Activated naive CD4-positive, alpha-beta T cell treated with anti-CD3 and anti-CD28 coated beads for 36 hours (primary cell): ENCODE data around the gene PLSCR2. TPM values are rescaled to one million over a fixed set of nuclear protein-coding genes. Genes with fewer than 3 reads are reported as not detected.

Experiments
- CTCF ChIA-PET: fragments of 350-600 bp; sonication (Branson Sonifier 250); formaldehyde crosslinking; loops from one replicate; lab custom pipeline; 2021; ENCODE audit warnings: antibody characterized with exemption; lab: Charles Lee
- DNase-seq: peaks from one replicate; pipeline ENCODE4 v3.0.0-alpha.2; 2020
- H3K27ac Mint-ChIP-seq: one replicate; pipeline ENCODE4 v1.8.0; 2021; ENCODE audit warnings: mild to moderate bottlenecking, mixed read lengths
- H3K27me3 Mint-ChIP-seq: one replicate; pipeline ENCODE4 v1.8.0; 2021; ENCODE audit warnings: low read depth, mixed read lengths
- H3K36me3 Mint-ChIP-seq: one replicate; pipeline ENCODE4 v1.8.0; 2021; ENCODE audit warnings: low read depth, mixed read lengths
- H3K4me1 Mint-ChIP-seq: one replicate; pipeline ENCODE4 v1.8.0; 2021; ENCODE audit warnings: low read depth, mixed read lengths
- H3K4me3 Mint-ChIP-seq: one replicate; pipeline ENCODE4 v1.8.0; 2021; ENCODE audit warnings: mild to moderate bottlenecking, moderate library complexity, mixed read lengths
- H3K9me3 Mint-ChIP-seq: one replicate; pipeline ENCODE4 v1.8.0; 2021; ENCODE audit warnings: mixed read lengths
- intact Hi-C: fragments of 100-400 bp; cut with micrococcal nuclease; formaldehyde crosslinking; loops from one replicate; pipeline ENCODE4 v1.15.1; 2023
- total RNA-seq, 2 experiments: library from RNA; stranded (reverse); gene quantifications; one replicate each; pipeline ENCODE4 v1.2.3, GENCODE V29; 2021

The PLSCR2 gene, protein sequence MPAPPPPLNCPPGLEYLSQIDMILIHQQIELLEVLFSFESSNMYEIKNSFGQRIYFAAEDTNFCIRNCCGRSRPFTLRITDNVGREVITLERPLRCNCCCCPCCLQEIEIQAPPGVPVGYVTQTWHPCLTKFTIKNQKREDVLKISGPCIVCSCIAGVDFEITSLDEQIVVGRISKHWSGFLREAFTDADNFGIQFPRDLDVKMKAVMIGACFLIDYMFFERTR
- not detected for total RNA-seq

GRCh38 chr3:146469150-146470017, at the start of gene PLSCR2:
TSS of gene PLSCR2 (minus strand) at chr3:146469561. CDS start at chr3:146459904, 9,657 bp downstream.
- intact Hi-C loops: loop anchor here (1.0 kb wide), 3 partner anchors 29 to 75 kb away; partner anchors contain the start of gene PLSCR1
- H3K4me3 Mint-ChIP-seq: peak within 1 kb of the TSS; percentile 73
- peaks cover 2% of the 10 kb centered on the region for H3K4me1 Mint-ChIP-seq
- no peaks in the 10 kb centered on the region for H3K27me3 Mint-ChIP-seq
- H3K27ac Mint-ChIP-seq: peak within 1 kb of the TSS; percentile 78
- no peaks in the 10 kb centered on the region for H3K36me3 Mint-ChIP-seq
- H3K9me3 Mint-ChIP-seq: no peaks in the 10 kb centered on the region
- CTCF ChIA-PET: interaction anchor here (0.6 to 1.0 kb wide), 2 partner anchors 121 to 172 kb away, joined by 3 read pairs; no protein-coding TSS in a partner anchor
- peak; percentile 81 for DNase-seq

DNA sequence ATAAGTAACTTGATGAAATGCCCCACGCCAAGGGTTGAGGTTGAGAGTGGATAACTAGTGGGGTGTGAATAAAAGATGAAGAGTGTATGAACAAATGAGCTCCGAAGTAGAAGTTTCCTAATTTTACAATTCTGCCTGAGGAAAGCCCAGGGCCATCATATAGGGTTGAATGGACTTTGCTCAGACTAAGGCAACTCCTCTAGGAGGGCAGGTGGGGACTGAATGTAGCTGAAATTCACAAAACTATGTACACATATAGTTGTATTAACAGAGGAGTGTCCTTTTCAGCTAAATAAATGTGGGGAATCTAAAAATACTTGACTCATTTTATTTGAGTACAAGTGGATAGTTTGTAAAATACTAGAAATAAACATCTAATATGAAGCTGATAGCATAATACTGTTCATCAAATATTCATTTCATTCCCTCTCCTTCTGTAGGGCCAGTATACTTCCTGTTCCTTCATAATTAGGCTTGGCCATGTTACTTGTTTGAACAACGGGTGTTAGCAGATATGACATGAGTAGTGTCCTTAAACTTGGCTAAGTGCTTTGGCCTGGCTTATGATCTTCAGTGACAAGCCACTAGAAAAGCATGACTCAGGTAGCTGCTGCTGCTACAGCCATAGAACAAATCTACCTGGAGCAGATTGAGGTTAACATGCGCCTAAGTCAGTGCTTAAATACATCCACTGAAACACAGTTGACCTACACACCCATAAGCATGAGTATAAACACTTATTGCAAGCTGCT, 48.5 kb upstream of the PLSCR2 start:
- H3K9me3 Mint-ChIP-seq: no peaks in the 10 kb centered on the region

DNA sequence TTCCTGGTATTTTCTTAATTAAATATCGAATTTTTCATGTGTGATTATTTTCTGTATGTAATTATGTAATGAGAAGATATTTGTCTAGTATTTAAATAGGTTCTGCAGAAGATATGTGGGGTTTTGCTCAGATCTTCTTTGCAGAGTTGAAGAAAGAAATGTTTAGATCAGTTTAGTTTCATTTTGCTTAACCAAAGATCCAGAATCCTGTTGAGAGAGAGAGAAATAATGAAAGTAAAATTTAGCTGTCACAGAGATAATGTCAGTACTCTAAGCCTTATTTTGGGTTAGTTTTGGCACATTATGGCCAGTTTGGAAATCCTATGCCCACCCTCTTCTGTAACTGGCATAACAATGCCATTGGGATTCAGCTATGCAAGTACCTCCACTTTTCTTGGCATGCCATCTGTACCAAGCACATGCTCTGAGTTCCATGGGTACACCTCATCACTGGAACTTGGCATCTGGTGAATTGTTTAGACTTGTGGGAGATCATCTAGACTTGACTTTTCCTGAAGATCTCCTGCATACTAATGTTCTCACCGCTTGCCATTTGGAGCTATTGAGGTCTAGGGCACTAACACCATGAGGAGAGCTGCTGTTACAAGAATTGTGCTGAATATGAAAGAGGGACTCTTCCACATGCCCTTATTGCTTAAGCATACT, 44.2 kb upstream of the PLSCR2 start:
- H3K36me3 Mint-ChIP-seq: peaks cover 30% of the 10 kb centered on the region

More for the DNA sequence above, 48.5 kb upstream of the PLSCR2 start:
- no peak for DNase-seq
- H3K27me3 Mint-ChIP-seq: no peaks in the 10 kb centered on the region
- intact Hi-C loops: no loop called here
- peaks cover 32% of the 10 kb centered on the region for H3K4me1 Mint-ChIP-seq
- peaks cover 32% of the 10 kb centered on the region for H3K36me3 Mint-ChIP-seq
- no peak overlapping the region for H3K4me3 Mint-ChIP-seq
- CTCF ChIA-PET: no interaction called here
- H3K27ac Mint-ChIP-seq: no peak overlapping the region

GRCh38 chr3:146511402-146512134, 42.2 kb upstream of the PLSCR2 start:
- H3K36me3 Mint-ChIP-seq: peaks cover 27% of the 10 kb centered on the region
- H3K4me3 Mint-ChIP-seq: no peak overlapping the region
- no peak for DNase-seq
- no peaks in the 10 kb centered on the region for H3K9me3 Mint-ChIP-seq
- no peak overlapping the region for H3K27ac Mint-ChIP-seq
- CTCF ChIA-PET: no interaction called here
- intact Hi-C loops: no loop called here
- peaks cover 31% of the 10 kb centered on the region for H3K4me1 Mint-ChIP-seq
- no peaks in the 10 kb centered on the region for H3K27me3 Mint-ChIP-seq

More for the DNA sequence above, 44.2 kb upstream of the PLSCR2 start:
- Mint-ChIP-seq H3K27me3 (no peaks in the 10 kb centered on the region), H3K27ac (peak overlapping the region; percentile 65), H3K4me1 (peaks cover 35% of the 10 kb centered on the region), H3K9me3 (no peaks in the 10 kb centered on the region), H3K4me3 (no peak overlapping the region)
- CTCF ChIA-PET: no interaction called here
- intact Hi-C loops: no loop called here
- no peak for DNase-seq

GRCh38 chr3:146507331-146508120, 38.2 kb upstream of the PLSCR2 start:
- intact Hi-C loops: no loop called here
- DNase-seq: no peak
- no peak overlapping the region for H3K27ac Mint-ChIP-seq
- CTCF ChIA-PET: no interaction called here
- H3K9me3 Mint-ChIP-seq: no peaks in the 10 kb centered on the region
- H3K4me1 Mint-ChIP-seq: peaks cover 16% of the 10 kb centered on the region
- H3K27me3 Mint-ChIP-seq: no peaks in the 10 kb centered on the region
- peaks cover 11% of the 10 kb centered on the region for H3K36me3 Mint-ChIP-seq
- H3K4me3 Mint-ChIP-seq: no peak overlapping the region

GRCh38 chr3:146505516-146505915, 36.2 kb upstream of the PLSCR2 start:
- Mint-ChIP-seq H3K36me3 (peaks cover 4% of the 10 kb centered on the region), H3K27me3 (no peaks in the 10 kb centered on the region), H3K4me1 (peaks cover 15% of the 10 kb centered on the region), H3K4me3 (no peak overlapping the region), H3K27ac (no peak overlapping the region), H3K9me3 (no peaks in the 10 kb centered on the region)
- CTCF ChIA-PET: interaction anchor here (1.7 kb wide), 1 partner anchor 16 kb away, joined by 5 read pairs; no protein-coding TSS in a partner anchor
- no peak for DNase-seq
- intact Hi-C loops: no loop called here

DNA sequence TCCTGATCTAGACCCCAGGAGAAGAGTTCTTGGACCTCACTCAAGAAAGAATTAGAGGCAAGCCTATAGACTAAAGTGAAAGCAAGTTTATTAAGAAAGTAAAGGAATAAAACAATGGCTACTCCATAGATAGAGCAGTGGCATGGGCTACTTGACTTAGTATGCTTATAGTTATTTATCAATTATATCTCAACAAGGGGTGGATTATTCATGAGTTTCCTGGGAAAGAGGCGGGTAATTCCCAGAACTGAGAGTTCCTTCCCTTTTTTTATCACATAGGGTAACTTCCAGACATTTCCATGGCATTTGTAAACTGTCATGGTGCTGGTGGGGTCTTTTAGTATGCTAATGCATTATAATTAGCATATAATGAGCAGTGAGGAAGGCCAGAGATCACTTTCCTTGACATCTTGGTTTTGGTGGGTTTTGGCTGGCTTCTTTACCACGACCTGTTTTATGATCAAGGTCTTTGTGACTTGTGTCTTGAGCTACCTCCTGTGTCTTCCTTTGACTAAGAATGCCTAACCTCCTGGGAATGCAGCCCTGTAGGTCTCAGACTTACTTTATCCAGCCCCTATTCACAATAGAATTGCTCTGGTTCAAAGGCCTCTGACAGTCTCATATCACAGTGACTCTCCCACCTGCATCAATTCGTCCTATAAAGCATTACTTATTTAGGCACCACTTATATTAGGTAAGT, 35.3 kb upstream of the PLSCR2 start:
- no peak for DNase-seq
- Mint-ChIP-seq H3K36me3 (peaks cover 3% of the 10 kb centered on the region), H3K4me1 (peaks cover 15% of the 10 kb centered on the region), H3K27ac (no peak overlapping the region), H3K9me3 (no peaks in the 10 kb centered on the region), H3K27me3 (no peaks in the 10 kb centered on the region), H3K4me3 (no peak overlapping the region)
- CTCF ChIA-PET: interaction anchor here (1.7 kb wide), 1 partner anchor 15 kb away, joined by 5 read pairs; no protein-coding TSS in a partner anchor
- intact Hi-C loops: no loop called here

GRCh38 chr3:146503461-146504202, 34.3 kb upstream of the PLSCR2 start:
- intact Hi-C loops: no loop called here
- Mint-ChIP-seq H3K9me3 (no peaks in the 10 kb centered on the region), H3K4me3 (no peak overlapping the region), H3K27ac (no peak overlapping the region), H3K4me1 (peaks cover 15% of the 10 kb centered on the region), H3K27me3 (no peaks in the 10 kb centered on the region), H3K36me3 (peaks cover 3% of the 10 kb centered on the region)
- CTCF ChIA-PET: no interaction called here
- DNase-seq: no peak

DNA sequence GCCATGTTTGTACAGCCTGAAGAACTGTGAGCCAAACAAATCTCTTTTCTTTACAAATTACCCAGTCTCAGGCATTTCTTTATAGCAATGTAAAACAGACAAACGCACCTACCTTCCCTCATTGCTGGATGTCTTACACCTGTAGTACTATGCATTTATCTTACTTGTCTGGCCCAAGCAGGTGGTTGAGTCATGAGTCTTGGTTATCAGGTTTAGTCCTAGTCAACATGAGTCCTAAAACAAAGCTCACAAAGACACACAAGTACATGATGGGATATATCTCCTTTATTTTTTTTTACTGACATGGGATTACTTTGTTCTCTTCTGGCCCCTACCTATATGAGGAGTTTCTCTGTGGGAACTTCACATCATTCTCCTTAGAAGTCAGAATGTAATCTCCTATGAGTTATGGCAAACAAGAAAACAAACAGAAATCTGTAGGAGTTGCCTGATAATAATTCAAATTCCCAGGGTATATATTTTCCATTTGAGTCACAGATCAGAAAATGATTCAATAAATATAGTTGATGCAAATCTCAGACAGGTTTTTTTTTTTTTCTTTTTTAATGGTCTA, 33.6 kb upstream of the PLSCR2 start:
- DNase-seq: no peak
- intact Hi-C loops: loop anchor here (1.0 kb wide), 1 partner anchor 34 kb away; the partner anchor contains the start of gene PLSCR2
- no peaks in the 10 kb centered on the region for H3K27me3 Mint-ChIP-seq
- CTCF ChIA-PET: no interaction called here
- no peak overlapping the region for H3K4me3 Mint-ChIP-seq
- no peaks in the 10 kb centered on the region for H3K36me3 Mint-ChIP-seq
- peaks cover 19% of the 10 kb centered on the region for H3K4me1 Mint-ChIP-seq
- H3K9me3 Mint-ChIP-seq: no peaks in the 10 kb centered on the region
- no peak overlapping the region for H3K27ac Mint-ChIP-seq
